IMR-90 (cell line): ENCODE results near the gene FSTL3. TPM values are rescaled to one million over a fixed set of nuclear protein-coding genes. Genes with fewer than 3 reads are reported as not detected.
A peak's percentile ranks its signal among the peaks of the same experiment; 100 is the strongest.

ENCODE experiments used
- ATAC-seq: fragments of 200-7000 bp; cut with Tn5 transposase; 2 replicates; pipeline ENCODE4 v1.9.1; 2020; ENCODE audit warnings: low read depth, mild to moderate bottlenecking, moderate library complexity
- BruUV-seq: library from RNA; stranded (reverse); fragments of 400-500 nt; replicated peaks from 2 replicates; lab custom pipeline; 2021; lab: Mats Ljungman, UMichigan
- CTCF ChIA-PET: fragments of 300-600 bp; formaldehyde crosslinking; extraction: SDS; loops from one replicate; lab custom pipeline; 2021; ENCODE audit warnings: antibody characterized with exemption; lab: Yijun Ruan, JAX
- POLR2A ChIA-PET: fragments of 300-600 bp; sonication (Branson Sonifier 250); formaldehyde crosslinking; loops from one replicate; lab custom pipeline; 2022; ENCODE audit warnings: antibody characterized with exemption; ENCODE audit not compliant: unreplicated experiment; lab: Charles Lee
- DNase-seq: peaks from one replicate; pipeline ENCODE4 v3.0.0; 2013
- H2AFZ ChIP-seq: replicated peaks from 2 replicates; pipeline ENCODE3; 2013; ENCODE audit warnings: low read length, mild to moderate bottlenecking; ENCODE audit not compliant: poor library complexity
- H2AK5ac ChIP-seq: 2 replicates; pipeline ENCODE4 v1.6.1; 2013; ENCODE audit warnings: low read depth, low read length, inconsistent platforms
- H2AK9ac ChIP-seq: replicated peaks from 2 replicates; pipeline ENCODE3; 2013; ENCODE audit warnings: mild to moderate bottlenecking, low read depth, low read length, moderate library complexity; ENCODE audit not compliant: poor library complexity
- H2BK120ac ChIP-seq: 2 replicates; pipeline ENCODE4 v1.6.1; 2013; ENCODE audit warnings: low read depth, low read length, inconsistent platforms
- H2BK15ac ChIP-seq: 3 replicates; pipeline ENCODE4 v1.6.1; 2013; ENCODE audit warnings: low read depth, low read length, inconsistent platforms
- H2BK20ac ChIP-seq: 2 replicates; pipeline ENCODE4 v1.6.1; 2013; ENCODE audit warnings: low read depth, mild to moderate bottlenecking, inconsistent platforms, low read length, moderate library complexity
- H2BK5ac ChIP-seq: 2 replicates; pipeline ENCODE4 v1.6.1; 2013; ENCODE audit warnings: mild to moderate bottlenecking, low read depth, low read length, inconsistent platforms; ENCODE audit not compliant: poor library complexity, severe bottlenecking
- H3K14ac ChIP-seq: replicated peaks from 2 replicates; pipeline ENCODE4 v1.6.1; 2013; ENCODE audit warnings: low read depth, low read length, inconsistent platforms
- H3K18ac ChIP-seq: 2 replicates; pipeline ENCODE4 v1.6.1; 2013; ENCODE audit warnings: low read depth, low read length, control low read depth
- H3K23ac ChIP-seq: 2 replicates; pipeline ENCODE4 v1.6.1; 2013; ENCODE audit warnings: low read depth, low read length, inconsistent platforms
- H3K27ac ChIP-seq: 2 replicates; pipeline ENCODE4 v1.5.1; 2013; ENCODE audit warnings: mild to moderate bottlenecking, control low read depth, low read length; ENCODE audit not compliant: insufficient read depth
- H3K27me3 ChIP-seq: 2 replicates; pipeline ENCODE4 v1.6.1; 2013; ENCODE audit warnings: low read length; ENCODE audit not compliant: control insufficient read depth, insufficient read depth
- H3K36me3 ChIP-seq: 2 replicates; pipeline ENCODE4 v1.6.1; 2013; ENCODE audit warnings: low read length, mixed read lengths; ENCODE audit not compliant: control insufficient read depth, insufficient read depth
- H3K4ac ChIP-seq: 2 replicates; pipeline ENCODE4 v1.6.1; 2013; ENCODE audit warnings: low read depth, low read length, inconsistent platforms
- H3K4me1 ChIP-seq: 2 replicates; pipeline ENCODE4 v1.6.1; 2013; ENCODE audit warnings: low read length, mixed read lengths; ENCODE audit not compliant: control insufficient read depth, insufficient read depth
- H3K4me2 ChIP-seq: 2 replicates; pipeline ENCODE4 v1.6.1; 2013; ENCODE audit warnings: low read depth, mild to moderate bottlenecking, control low read depth, low read length, moderate library complexity
- H3K4me3 ChIP-seq: 2 replicates; pipeline ENCODE4 v1.5.1; 2013; ENCODE audit warnings: low read depth, mild to moderate bottlenecking, control low read depth, low read length, moderate library complexity; ENCODE audit not compliant: insufficient read depth
- H3K56ac ChIP-seq: 2 replicates; pipeline ENCODE4 v1.6.1; 2013; ENCODE audit warnings: low read length, inconsistent platforms; ENCODE audit not compliant: insufficient read depth; ENCODE audit errors: extremely low read depth
- H3K79me1 ChIP-seq, 2 experiments: 2 replicates each; pipeline ENCODE4 v1.6.1; 2013; ENCODE audit warnings: low read length in 2 of 2, inconsistent platforms in 1 of 2, low read depth in 1 of 2
- H3K9ac ChIP-seq: 2 replicates; pipeline ENCODE4 v1.6.1; 2013; ENCODE audit warnings: low read depth, low read length, control low read depth
- H3K9me1 ChIP-seq: 2 replicates; pipeline ENCODE4 v1.6.1; 2013; ENCODE audit warnings: low read length, inconsistent platforms; ENCODE audit not compliant: insufficient read depth
- H3K9me3 ChIP-seq: 2 replicates; pipeline ENCODE4 v1.6.1; 2013; ENCODE audit warnings: low read length; ENCODE audit not compliant: control insufficient read depth, insufficient read depth
- H4K20me1 ChIP-seq: 2 replicates; pipeline ENCODE4 v1.6.1; 2013; ENCODE audit warnings: low read length, inconsistent platforms; ENCODE audit not compliant: insufficient read depth
- H4K5ac ChIP-seq: 2 replicates; pipeline ENCODE4 v1.6.1; 2013; ENCODE audit warnings: mild to moderate bottlenecking, low read depth, low read length, control low read depth
- H4K8ac ChIP-seq, 2 experiments: 2 replicates each; pipeline ENCODE4 v1.6.1; 2013; ENCODE audit warnings: low read depth in 2 of 2, low read length in 2 of 2, control low read depth in 1 of 2, inconsistent platforms in 1 of 2
- H4K91ac ChIP-seq: 2 replicates; pipeline ENCODE4 v1.6.1; 2013; ENCODE audit warnings: low read depth, low read length, inconsistent platforms; ENCODE audit not compliant: insufficient read depth
- BHLHE40 ChIP-seq: fragments of 150-350 bp; IDR thresholded peaks from 2 replicates; pipeline ENCODE4 v1.6.1; 2016; ENCODE audit warnings: mild to moderate bottlenecking, low read depth, low read length
- CEBPB ChIP-seq: IDR thresholded peaks from 2 replicates; pipeline ENCODE4 v1.6.1; 2012; ENCODE audit warnings: low read depth, low read length, improper control_type of control experiment
- CHD1 ChIP-seq: IDR thresholded peaks from 2 replicates; pipeline ENCODE4 v1.6.1; 2012; ENCODE audit warnings: low read depth, low read length, improper control_type of control experiment
- FOS ChIP-seq: fragments of 150-350 bp; IDR thresholded peaks from 2 replicates; pipeline ENCODE4 v1.6.1; 2016; ENCODE audit warnings: low read depth, low read length
- MAFK ChIP-seq: IDR thresholded peaks from 2 replicates; pipeline ENCODE4 v1.6.1; 2012; ENCODE audit warnings: low read depth, low read length, improper control_type of control experiment
- MAZ ChIP-seq: IDR thresholded peaks from 2 replicates; pipeline ENCODE4 v1.6.1; 2012; ENCODE audit warnings: low read depth, mild to moderate bottlenecking, low read length, improper control_type of control experiment, moderate library complexity, borderline replicate concordance
- POLR2A ChIP-seq: IDR thresholded peaks from 2 replicates; pipeline ENCODE4 v1.6.1; 2012; ENCODE audit warnings: mild to moderate bottlenecking, low read depth, low read length
- RAD21 ChIP-seq: IDR thresholded peaks from 2 replicates; pipeline ENCODE4 v1.6.1; 2012; ENCODE audit warnings: low read length, improper control_type of control experiment
- RCOR1 ChIP-seq: IDR thresholded peaks from 2 replicates; pipeline ENCODE4 v1.6.1; 2012; ENCODE audit warnings: mild to moderate bottlenecking, low read length, improper control_type of control experiment; ENCODE audit not compliant: insufficient replicate concordance
- RFX5 ChIP-seq: IDR thresholded peaks from 2 replicates; pipeline ENCODE4 v1.8.0; 2012; ENCODE audit warnings: low read depth, mild to moderate bottlenecking, low read length, moderate library complexity
- SMC3 ChIP-seq: fragments of 150-350 bp; IDR thresholded peaks from 2 replicates; pipeline ENCODE4 v1.6.1; 2016; ENCODE audit warnings: low read depth, mild to moderate bottlenecking, antibody characterized with exemption, low read length, moderate library complexity
- WGBS, 2 experiments: methylation state at CpG; one replicate each; pipeline versions ENCODE4 v1.1.5 to v1.1.7; 2013; ENCODE audit warnings: missing lambda C conversion rate in 2 of 2; ENCODE audit not compliant: insufficient read length in 1 of 2; ENCODE audit errors: extremely low coverage in 2 of 2; 5-methylcytosine and 5-hydroxymethylcytosine counted together
- dilution Hi-C: fragments of 300-500 bp; cut with HindIII; formaldehyde crosslinking; loops from one replicate; pipeline ENCODE4 v1.14.3; 2018; ENCODE audit warnings: low sequenced_read_pairs; ENCODE audit not compliant: unreplicated experiment
- in situ Hi-C: fragments of 300-500 bp; cut with MboI; formaldehyde crosslinking; loops from 3 replicates; pipeline ENCODE4 v1.14.3; 2019; ENCODE audit warnings: low sequenced_read_pairs, inconsistent platforms, mixed read lengths
- intact Hi-C: fragments of 100-400 bp; cut with micrococcal nuclease; formaldehyde crosslinking; loops from 2 replicates; pipeline ENCODE4 v1.10.0; 2022
- polyA plus RNA-seq, 3 experiments: library from polyadenylated mRNA; depleted of rRNA; stranded (reverse); fragments of >200 nt; gene quantifications; 2 replicates each; pipeline ENCODE4 v1.2.3, GENCODE V29; 2012; ENCODE audit warnings: low replicate concordance in 1 of 3
- total RNA-seq: library from RNA; depleted of rRNA; stranded (reverse); fragments of >200 nt; gene quantifications from 2 replicates; pipeline ENCODE4 v1.2.3, GENCODE V29; 2012
- TF ChIP-seq, protein P1 (sequence below): fragments of 150-350 bp; IDR thresholded peaks from 2 replicates; pipeline ENCODE4 v1.6.1; 2016; ENCODE audit warnings: low read depth, mild to moderate bottlenecking, low read length, moderate library complexity, borderline replicate concordance
- TF ChIP-seq, protein P2 (sequence below): conservative IDR thresholded peaks from 2 replicates; pipeline ENCODE4 v1.5.1; 2012; ENCODE audit warnings: mild to moderate bottlenecking, low read depth, low read length, improper control_type of control experiment
- TF ChIP-seq, protein P3 (sequence below): fragments of 150-350 bp; IDR thresholded peaks from 2 replicates; pipeline ENCODE4 v1.6.1; 2017; ENCODE audit warnings: mild to moderate bottlenecking, antibody characterized with exemption, low read length, low read depth

The FSTL3 gene
- total and polyA plus RNA-seq, 2 of the 4 experiments (the other 2 are of a cell fraction): 32.3 to 76.9 TPM

- peak overlapping the region; percentile 77 for H2BK5ac ChIP-seq
- H3K23ac ChIP-seq: no peak overlapping the region
- peak overlapping the region; percentile 43 for H3K4ac ChIP-seq
- H4K5ac ChIP-seq: no peak overlapping the region
- in situ Hi-C loops (no loop called here), dilution Hi-C loops (no loop called here), intact Hi-C loops (no loop called here)
- H3K4me2 ChIP-seq: peak overlapping the region; percentile 68
- no peak for ATAC-seq
- no peaks in the 10 kb centered on the region for H3K9me3 ChIP-seq
- H3K36me3 ChIP-seq: peaks cover 2% of the 10 kb centered on the region; the same call in 1 of the 2 replicates
- WGBS, 2 experiments: 61% methylated on average over 9 of the region's 22 CpGs; no CpG with 5 or more reads in 1 of the 2 experiments
- peak overlapping the region; percentile 19; the same call in 1 of the 2 replicates for H3K27ac ChIP-seq
- H4K20me1 ChIP-seq: peaks cover 18% of the 10 kb centered on the region
- H3K18ac ChIP-seq: no peak overlapping the region
- H3K56ac ChIP-seq: no peak overlapping the region
- no peaks in the 10 kb centered on the region for H3K27me3 ChIP-seq
- peak overlapping the region; percentile 81; the same call in 1 of the 2 replicates for H3K4me3 ChIP-seq
- H2AK9ac ChIP-seq: peak overlapping the region; percentile 99
- no TSS peak for BruUV-seq
- DNase-seq: no peak
- H3K9me1 ChIP-seq: peaks cover 12% of the 10 kb centered on the region
- TF ChIP-seq, protein P1, sequence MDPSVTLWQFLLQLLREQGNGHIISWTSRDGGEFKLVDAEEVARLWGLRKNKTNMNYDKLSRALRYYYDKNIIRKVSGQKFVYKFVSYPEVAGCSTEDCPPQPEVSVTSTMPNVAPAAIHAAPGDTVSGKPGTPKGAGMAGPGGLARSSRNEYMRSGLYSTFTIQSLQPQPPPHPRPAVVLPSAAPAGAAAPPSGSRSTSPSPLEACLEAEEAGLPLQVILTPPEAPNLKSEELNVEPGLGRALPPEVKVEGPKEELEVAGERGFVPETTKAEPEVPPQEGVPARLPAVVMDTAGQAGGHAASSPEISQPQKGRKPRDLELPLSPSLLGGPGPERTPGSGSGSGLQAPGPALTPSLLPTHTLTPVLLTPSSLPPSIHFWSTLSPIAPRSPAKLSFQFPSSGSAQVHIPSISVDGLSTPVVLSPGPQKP: no peak
- TF ChIP-seq MAZ: no peak; the same call in 1 of the 2 replicates
- no peak for TF ChIP-seq POLR2A
- TF ChIP-seq RFX5: no peak
- TF ChIP-seq, protein P2, sequence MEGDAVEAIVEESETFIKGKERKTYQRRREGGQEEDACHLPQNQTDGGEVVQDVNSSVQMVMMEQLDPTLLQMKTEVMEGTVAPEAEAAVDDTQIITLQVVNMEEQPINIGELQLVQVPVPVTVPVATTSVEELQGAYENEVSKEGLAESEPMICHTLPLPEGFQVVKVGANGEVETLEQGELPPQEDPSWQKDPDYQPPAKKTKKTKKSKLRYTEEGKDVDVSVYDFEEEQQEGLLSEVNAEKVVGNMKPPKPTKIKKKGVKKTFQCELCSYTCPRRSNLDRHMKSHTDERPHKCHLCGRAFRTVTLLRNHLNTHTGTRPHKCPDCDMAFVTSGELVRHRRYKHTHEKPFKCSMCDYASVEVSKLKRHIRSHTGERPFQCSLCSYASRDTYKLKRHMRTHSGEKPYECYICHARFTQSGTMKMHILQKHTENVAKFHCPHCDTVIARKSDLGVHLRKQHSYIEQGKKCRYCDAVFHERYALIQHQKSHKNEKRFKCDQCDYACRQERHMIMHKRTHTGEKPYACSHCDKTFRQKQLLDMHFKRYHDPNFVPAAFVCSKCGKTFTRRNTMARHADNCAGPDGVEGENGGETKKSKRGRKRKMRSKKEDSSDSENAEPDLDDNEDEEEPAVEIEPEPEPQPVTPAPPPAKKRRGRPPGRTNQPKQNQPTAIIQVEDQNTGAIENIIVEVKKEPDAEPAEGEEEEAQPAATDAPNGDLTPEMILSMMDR: no peak
- no peak for TF ChIP-seq SMC3
- no peak for TF ChIP-seq BHLHE40
- TF ChIP-seq CEBPB: no peak
- TF ChIP-seq, protein P3, sequence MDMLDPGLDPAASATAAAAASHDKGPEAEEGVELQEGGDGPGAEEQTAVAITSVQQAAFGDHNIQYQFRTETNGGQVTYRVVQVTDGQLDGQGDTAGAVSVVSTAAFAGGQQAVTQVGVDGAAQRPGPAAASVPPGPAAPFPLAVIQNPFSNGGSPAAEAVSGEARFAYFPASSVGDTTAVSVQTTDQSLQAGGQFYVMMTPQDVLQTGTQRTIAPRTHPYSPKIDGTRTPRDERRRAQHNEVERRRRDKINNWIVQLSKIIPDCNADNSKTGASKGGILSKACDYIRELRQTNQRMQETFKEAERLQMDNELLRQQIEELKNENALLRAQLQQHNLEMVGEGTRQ: no peak
- no peak for TF ChIP-seq RCOR1
- no peak for TF ChIP-seq RAD21
- no peak for TF ChIP-seq FOS
- no peak for TF ChIP-seq MAFK
- TF ChIP-seq CHD1: no peak
- H3K9ac ChIP-seq: peak overlapping the region; percentile 5; the same call in 1 of the 2 replicates
- peak overlapping the region; percentile 31; the same call in 1 of the 2 replicates for H3K14ac ChIP-seq
- peak overlapping the region; percentile 4 for H2AFZ ChIP-seq
- peak overlapping the region; percentile 94 for H2AK5ac ChIP-seq
- ChIA-PET CTCF (no interaction called here), POLR2A (interaction anchor here (0.7 kb wide), 1 partner anchor 75 kb away, joined by 3 read pairs; no protein-coding TSS in a partner anchor)
- peak overlapping the region; percentile 63 for H4K91ac ChIP-seq
- no peak overlapping the region; the same call in 1 of the 2 replicates for H2BK20ac ChIP-seq
- peaks cover 13 to 50% of the 10 kb centered on the region in 2 experiments; a peak in 3 of 4 replicates for H3K79me1 ChIP-seq
- peak overlapping the region; percentile 57 for H2BK120ac ChIP-seq
- H2BK15ac ChIP-seq: no peak overlapping the region
- H3K4me1 ChIP-seq: peaks cover 18% of the 10 kb centered on the region
- peak overlapping the region in 1 of 2 experiments; percentile 74; a peak in 2 of 4 replicates for H4K8ac ChIP-seq
Measured at GRCh38 chr19:677601-678436, 1.6 kb downstream of the FSTL3 start.
